A204.1 (cell line): ENCODE data around the gene MAGEA9.
"Not testable (repeated sequence)": the region's sequence is repeated elsewhere in the genome, so short reads cannot be mapped to it uniquely, and the experiment has no call there.

Experiments
- FAIRE-seq: peaks from 2 replicates; lab custom pipeline; 2012; peaks lifted over from hg19 to GRCh38; lab: Jason Lieb, UNC

MAGEA9 gene, protein sequence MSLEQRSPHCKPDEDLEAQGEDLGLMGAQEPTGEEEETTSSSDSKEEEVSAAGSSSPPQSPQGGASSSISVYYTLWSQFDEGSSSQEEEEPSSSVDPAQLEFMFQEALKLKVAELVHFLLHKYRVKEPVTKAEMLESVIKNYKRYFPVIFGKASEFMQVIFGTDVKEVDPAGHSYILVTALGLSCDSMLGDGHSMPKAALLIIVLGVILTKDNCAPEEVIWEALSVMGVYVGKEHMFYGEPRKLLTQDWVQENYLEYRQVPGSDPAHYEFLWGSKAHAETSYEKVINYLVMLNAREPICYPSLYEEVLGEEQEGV

DNA sequence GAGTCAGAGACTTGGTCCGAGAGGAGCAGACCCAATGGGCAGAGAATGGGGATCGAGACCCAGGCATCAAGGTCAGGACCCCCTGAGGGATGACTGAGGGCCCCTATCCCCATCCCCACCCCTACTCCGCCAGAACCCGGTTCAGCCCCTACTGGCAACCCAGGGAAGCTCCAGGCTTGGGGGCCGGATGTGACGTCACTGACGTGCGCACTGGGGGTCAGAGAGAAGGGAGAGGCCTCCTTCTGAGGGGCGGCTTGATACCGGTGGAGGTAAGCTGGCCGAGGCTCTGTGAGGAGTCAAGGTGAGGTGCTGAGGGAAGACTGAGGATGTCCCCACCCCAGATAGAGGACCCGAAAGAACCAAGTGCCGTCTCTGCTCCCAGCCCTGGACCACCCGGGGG is at the start of gene MAGEA9:
TSS of gene MAGEA9 (plus strand) at position 204 of the 400 bp plus-strand sequence. CDS start 4,281 bp downstream, outside the sequence.
- not testable (repeated sequence) for FAIRE-seq

DNA sequence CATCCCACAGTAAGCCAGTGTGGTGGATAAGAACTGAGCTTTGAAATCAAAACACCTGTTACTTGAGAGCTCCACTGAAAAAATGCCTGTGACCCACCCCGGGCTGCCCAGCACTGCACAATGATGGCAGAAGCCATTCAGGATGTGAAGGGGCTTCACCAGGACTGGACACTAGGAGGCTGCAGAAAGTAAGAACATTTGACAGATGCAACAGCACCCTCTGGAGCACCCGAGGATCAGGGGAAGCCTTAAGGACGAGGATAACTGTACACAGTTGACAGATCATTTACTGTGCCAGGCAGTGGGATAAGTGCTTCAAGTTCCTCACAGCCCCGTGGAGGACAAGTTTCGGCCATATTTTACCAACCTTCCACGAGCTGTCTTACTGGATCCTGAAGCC is 39.5 kb upstream of the MAGEA9 start:
- FAIRE-seq, result not testable (repeated sequence)

DNA sequence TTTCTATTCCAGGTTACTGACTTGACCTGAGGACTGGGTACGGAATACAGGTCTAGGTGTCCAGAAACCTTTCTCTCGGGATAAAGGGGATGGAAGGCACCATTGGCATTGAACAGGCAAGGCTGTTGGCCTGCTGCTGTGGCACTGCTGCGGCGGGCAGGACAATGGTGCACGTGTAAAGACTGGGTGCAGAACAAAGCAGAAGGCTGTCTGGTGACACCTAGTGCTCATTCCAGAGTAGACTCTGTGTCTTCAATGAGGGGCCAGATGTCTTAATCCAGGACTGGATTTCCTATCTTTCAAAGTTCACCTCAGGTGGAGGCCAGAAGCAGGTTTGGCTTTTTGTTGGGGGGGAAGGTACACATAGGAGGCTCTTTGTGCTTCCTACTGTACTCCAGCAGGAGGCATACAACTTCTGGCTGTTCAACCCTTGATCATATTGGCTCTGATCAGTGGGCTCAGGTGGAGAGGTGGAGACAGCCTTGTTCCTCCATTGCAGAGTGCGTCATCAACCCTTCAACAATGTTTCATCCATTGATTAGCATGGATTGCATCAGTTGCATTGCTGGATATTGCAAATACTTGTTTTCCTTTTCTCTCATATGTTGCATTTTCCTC is 35.2 kb upstream of the MAGEA9 start:
- not testable (repeated sequence) for FAIRE-seq

DNA sequence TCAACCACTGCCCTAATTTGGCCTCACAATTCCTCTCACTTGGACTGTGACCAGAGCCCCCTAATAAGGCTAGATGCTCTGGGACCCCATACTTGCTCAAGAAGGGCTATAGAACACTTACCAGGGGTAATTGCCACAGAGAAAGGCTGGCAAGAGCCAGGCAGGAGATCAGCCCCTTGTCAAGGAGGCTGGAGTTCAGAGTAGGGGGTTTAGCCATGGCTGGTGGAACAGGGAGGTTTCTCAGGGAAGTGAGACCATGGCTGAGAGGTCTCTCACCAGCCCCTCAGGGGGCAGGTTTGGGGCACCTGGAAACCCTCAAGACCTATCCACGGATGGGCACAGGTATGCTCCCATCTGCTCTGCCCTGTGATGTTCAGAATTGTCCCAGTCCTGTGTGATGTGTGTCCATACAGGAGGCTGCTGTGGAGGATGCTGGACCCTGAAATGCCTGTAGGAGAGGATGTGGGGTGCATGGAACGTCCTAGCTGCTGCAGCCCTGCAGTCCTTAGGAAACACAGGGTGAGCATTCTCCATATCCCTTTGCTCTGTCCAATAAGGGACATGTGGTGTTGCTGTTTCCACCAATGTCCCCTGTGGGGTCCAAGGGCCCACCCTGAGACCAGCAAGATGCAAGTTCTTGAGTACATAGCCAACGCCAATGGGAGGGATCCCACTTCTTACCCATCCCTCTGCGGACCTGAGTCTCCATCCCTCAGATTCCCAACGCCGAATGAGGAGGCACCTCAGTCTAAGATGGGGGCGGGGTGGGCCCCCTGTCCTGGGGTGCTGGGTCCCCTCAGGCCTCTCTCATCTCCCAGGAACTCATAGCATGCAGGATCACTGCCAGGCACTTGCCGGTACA is 24.3 kb upstream of the MAGEA9 start:
- FAIRE-seq, result no peak

DNA sequence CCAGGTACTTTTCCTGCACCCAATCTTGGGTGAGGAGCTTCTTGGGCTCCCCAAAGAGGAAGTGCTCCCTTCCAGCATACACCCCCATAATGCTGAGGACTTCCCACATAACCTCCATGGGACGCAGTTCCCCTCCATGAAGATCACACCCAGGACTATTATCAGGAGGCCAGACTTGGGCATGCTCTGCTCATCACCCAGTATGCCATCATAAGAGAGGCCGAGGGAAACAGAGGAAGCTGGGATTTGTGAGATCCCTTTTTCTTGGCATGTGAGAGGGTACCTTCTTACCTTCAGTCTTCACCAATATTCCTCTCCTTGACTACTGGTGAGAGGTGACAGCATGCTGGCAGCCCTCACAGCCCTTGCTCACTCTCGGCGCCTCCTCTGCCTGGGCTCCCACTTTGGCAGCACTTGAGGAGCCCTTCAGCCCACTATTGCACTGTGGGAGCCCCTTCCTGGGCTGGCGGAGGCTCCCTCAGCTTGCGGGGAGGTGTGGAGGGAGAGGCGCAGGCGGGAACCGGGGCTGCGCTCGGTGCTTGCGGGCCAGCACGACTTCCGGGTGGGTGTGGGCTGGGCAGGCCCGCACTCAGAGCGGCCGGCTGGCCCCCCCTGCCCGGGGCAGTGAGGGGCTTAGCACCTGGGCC is 23.5 kb upstream of the MAGEA9 start:
- no peak for FAIRE-seq

DNA sequence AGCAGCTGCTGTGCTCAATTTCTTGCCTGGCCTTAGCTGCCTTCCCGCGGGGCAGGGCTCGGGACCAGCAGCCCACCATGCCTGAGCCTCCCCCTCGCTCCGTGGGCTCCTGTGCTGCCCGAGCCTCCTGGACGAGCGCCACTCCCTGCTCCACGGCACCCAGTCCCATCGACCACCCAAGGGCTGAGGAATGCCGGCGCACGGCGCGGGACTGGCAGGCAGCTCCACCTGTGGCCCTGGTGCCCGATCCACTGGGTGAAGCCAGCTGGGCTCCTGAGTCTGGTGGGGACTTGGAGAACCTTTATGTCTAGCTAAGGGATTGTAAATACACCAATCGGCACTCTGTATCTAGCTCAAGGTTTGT is 23.0 kb upstream of the MAGEA9 start:
- FAIRE-seq, result not testable (repeated sequence)

DNA sequence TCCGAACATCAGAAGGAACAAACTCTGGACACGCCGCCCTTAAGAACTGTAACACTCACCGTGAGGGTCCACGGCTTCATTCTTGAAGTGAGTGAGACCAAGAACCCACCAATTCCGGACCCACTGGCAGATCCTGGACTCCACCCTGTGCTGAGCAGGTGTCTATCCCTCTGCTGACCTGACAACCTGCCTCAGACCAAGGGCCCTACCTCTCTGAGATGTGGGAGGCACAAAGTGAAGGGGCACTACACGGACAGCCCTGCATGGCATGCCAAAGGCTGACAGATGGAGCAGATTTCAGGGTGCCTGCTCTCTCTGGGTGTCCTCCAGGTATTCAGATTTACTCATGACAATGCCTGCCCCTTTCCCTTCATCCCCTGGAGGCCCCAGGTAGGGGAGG is 21.9 kb upstream of the MAGEA9 start:
- FAIRE-seq, result no peak

DNA sequence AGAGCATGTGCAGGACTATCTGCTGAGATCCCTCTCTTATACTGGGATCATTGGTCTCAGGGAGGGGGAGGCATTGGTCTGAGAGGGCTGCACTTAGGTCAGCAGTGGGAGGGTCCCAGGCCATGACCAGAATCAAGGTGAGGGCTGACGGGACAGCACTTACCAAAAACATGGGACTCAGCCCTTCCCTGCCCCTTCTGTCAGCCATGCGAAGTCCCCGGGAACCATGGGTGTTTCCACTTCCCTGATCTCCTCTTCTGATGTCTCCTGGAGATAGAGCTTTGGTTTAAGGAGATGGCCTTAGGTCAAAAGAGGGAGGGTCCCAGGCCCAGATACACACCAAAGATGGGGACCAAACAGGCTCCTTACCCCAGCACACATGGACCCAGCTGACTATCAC is 20.8 kb upstream of the MAGEA9 start:
- no peak for FAIRE-seq

DNA sequence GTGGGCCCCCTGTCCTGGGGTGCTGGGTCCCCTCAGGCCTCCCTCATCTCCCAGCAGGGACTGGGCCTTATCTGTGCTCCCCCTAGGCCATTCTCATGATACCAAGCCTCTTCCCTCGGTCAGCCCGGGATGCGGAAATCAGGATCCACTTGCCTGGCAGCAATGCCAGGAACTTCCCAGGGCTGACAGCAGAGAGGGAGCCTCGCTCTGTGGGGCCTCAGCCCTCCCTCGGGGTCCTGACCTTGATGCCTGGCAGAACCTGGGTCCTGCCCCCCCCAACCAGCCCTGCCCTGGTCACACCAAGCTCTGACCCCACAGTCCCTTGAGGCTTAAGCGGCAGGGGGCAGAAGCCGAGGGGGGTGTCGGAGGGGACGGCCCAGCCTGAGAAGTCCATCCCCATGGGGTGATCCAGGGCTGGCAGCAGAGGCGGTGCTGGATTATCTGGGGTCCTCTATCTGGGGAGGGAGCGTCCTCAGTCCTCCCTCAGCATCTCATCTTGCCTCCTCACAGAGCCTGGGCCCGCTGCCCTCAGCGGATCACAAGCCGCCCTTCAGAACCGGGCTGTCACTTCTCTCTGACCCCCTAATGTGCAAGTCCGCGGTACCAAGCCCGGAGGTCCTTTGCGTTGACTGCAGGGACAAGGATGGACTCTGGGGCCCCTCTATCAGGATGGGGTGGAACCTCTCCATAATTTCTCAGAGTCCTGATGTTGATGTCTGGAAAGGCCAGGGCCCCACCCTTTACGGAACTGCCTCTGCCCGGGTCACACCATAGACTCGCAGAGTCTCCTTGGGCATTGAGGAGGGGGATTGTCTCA is 19.7 kb upstream of the MAGEA9 start:
- FAIRE-seq, result not testable (repeated sequence)

DNA sequence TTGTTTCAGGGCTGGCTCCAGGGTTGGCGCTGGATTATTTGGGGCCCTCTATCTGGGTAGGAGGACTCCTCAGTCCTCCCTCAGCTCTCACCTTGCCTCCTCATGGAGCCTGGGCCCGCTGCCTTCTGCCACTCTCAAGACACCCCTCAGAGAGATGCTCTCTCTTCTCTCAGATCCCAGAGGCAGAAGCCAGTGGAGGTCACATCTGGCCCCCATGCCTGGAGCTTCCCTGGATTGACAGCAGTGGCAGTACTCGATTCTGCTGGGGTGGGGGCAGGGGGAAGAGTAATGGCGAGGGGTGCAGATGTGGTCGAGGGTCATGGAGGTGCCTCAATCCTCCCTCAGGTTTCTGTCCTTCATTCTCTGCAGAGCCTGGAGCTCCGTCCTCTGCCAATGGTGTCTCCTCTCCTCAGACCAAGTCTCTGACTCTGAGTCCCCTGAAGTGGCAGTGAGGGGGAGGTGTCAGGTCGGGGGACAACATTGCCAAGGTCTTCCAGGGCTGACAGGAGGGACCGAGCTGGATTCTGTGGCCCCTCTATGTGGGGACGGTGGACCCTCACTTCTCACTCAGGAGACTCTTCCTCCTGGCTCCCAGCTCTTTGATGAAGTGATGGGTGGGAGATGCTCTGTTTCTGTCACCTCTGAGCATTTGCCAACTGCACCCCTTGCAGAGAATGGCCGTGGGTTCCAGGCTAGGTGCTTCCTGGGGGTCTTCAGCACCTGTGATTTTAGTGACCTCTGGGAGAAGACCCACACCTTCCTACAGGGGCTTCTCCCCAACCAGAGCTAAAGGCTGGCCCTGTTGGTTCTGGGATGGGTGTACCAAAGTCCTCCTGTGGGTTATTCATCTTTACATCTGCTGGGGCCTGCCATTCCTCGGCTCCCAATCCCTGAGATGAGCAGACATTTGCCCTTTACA is 18.8 kb upstream of the MAGEA9 start:
- no peak for FAIRE-seq

DNA sequence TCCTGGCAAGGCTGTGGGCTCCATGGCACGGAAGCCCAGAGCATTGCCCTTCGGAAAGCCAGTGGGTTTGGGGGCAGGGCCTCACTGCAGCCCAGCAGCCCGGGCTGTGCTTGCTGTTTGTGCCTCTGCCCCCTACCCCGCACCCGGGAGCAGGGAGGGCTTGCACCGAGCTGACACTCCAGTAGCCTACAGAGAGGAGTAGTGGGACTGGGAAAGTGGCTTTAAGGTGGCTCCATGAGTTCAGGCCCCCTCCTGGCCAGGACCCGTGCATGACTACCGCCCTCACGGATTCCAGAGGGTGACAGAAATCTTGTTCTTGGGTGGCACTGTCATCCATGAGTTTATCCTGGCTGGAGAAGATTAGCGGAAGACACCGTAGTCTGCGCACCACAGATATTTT is 11.4 kb upstream of the MAGEA9 start:
- not testable (repeated sequence) for FAIRE-seq

DNA sequence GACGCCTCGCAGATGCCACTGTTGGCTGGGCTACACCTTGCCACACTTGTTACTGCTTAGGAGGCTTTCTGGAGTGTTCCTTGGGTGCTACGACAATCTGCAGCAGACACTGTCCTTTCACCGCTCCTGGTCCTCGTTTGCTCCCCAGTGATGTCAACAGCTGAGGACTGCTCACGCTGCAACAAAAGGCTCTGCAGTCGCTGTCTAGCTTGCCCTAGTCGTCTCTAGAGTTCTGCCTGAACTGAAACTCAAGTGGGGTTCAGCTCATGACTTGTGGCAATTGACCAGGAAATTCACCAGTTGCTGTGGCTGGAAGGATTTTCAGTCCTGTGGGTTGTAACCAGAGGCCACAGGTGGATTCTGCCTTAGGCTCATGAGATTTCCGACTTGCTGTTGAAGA is 8.7 kb upstream of the MAGEA9 start:
- FAIRE-seq, result not testable (repeated sequence)

DNA sequence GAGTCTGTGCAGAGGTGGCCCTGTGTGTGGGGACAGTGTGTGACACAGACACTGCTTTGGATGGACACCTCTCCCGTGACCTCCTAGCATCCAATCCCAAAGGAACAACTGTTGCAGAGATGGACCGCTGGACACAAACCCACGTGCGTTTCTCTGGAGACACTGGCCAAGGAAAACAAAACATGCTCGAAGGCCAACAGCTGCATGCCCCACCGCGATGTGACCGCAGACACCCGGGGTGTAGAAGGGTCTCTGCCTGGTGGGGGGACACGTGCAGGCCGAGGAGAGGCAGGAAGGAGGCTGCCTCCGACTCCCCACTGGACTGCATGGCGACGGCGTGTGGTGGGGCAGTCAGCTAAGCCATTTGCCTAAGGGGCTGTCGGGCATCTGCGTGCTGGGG is 8.0 kb upstream of the MAGEA9 start, which contains the start of gene HSFX1:
TSS of gene HSFX1 (plus strand) at position 301 of the 400 bp plus-strand sequence. CDS start 614 bp downstream, outside the sequence.
- not testable (repeated sequence) for FAIRE-seq

DNA sequence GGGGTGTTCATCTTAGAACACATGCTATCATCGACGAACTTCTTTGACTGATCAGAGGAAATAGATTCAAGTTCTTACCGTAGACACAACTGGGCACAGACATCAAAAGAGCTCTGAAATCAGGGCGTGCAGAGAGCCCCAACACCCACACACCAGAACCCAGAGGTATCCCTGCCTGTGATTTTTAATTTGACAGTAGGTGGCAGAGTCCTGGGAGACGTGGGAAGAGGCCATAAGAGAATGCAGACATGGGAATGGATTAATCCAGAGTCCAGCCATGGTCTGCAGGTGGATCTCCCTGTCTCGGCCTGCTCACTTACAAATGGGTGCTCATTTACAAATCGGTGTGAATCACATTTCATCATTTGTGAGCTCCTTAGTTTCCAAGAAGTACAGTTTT is 3.7 kb upstream of the MAGEA9 start:
- not testable (repeated sequence) for FAIRE-seq

DNA sequence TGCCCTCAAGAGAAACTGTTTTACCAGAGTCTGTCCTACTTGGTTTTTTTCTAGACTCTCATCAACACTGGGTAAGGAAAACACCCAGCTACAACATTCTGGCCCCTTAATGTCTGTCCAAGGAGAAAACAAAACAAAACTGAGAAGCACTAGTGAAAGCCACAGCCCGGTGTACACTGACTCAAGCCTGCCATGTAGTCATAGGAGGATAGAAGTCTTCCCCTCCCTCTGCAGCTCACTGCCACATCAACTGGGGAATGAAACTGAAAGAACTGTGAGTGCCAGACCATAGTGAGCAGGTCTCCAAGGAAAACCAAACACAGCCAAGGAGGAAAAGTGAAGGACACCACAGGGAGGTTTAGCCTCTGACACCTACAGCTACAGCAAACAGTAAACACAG is 13.8 kb downstream of the MAGEA9 start:
- FAIRE-seq, result not testable (repeated sequence)

DNA sequence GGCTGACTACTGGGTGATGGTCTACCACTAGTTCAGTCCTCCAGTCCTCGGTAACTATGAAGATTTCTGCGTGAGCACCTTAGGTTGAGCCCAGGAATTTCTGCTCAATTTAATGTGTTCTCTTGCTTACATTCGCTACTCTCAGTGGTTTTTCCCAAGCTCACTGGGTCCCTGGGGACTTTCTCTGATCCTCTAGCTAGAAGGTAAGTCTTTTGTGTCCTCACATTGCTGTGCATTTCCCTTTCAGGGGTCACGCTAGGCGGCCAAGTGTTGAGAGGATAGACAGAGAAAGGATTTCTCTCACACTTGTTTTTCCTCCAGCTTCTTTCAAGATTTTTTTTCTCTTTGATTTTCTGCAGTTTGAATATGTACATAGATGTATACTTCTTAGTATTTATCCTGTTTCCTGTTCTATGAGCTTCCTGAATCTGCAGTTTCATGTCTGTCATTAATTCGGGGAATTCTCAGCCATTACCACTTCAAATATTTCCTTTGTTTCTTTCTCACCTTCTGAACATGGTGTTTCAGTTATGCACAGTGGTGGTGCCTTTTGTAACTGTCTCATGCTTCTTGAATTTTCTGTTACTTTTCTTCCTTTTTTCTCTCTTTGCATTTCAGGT is 17.5 kb downstream of the MAGEA9 start:
- FAIRE-seq, result no peak

DNA sequence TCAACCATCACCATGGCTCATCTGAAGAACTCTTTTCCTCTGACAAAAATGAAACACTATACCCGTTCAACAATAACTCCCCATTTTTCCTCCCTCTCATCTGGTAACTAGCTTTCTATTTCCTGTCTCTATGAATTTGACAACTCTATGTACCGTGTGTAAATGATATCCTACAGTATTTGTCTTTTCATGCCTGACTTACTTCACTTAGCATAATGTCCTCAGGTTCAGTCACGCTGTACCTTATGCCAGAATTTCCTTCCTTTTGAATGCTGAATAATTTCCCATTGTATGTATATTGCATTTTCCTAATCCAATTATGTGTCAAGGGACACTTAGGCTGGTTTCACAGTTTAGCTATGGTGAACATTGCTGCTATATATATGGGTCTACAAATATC is 18.2 kb downstream of the MAGEA9 start:
- FAIRE-seq, result no peak

DNA sequence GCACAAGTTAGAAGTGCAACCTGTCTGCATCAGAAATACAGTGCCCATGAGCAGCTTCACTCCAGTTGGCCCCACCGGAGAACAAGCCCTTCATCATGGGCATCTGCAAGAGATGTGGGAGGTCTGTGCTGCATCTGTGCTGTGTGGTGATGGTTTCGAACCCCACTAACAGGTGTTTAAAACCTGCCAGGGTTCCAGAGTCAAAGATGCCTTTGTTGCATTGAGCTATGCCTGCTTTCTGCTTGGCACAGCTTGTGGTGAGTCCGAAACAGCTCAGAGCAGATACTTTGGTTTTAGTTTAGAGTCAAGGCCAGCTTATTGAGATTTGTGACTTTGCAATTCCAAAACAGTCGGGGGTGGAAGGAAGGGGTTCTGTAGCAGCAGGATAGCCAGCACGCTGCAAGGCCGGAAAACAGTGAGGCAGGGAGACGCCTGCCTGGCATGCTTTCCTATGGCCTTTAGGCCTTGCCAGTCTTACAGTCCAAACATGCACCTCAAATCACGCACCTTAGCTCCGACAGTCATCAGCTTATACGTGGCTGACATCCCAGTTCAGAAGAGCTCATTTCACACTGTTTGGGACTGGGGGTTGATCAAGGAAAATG is 21.8 kb downstream of the MAGEA9 start:
- no peak for FAIRE-seq

DNA sequence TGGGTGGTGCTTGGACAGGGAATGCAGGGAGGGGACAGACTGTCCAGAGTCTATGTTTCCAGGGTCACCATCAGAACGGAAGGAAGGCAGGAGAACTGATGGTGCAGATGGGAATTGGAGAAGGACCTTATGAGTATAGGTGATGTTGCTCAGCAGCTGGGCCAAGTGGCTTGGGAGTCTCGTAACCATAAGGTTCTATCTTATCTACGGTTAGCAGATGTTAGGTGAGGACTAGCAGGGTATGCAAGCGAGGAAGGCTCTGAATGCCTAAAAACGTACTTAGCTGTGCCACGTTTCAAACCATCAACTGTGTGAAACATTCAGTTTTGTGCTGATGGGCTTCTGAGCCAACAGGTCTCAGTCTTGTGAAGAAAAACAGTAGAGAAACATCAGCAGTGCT is 22.4 kb downstream of the MAGEA9 start:
- FAIRE-seq, result no peak
